GM12873 (cell line): Measurements from ENCODE around the gene S100PBP.

Experiments
- TF ChIP-seq, protein P1 (sequence below): IDR thresholded peaks from 2 replicates; pipeline ENCODE4 v1.5.1; 2012; ENCODE audit warnings: low read depth, mild to moderate bottlenecking, moderate library complexity, low read length, control low read depth; ENCODE audit not compliant: insufficient read depth; ENCODE audit errors: missing control alignments

The S100PBP gene

DNA sequence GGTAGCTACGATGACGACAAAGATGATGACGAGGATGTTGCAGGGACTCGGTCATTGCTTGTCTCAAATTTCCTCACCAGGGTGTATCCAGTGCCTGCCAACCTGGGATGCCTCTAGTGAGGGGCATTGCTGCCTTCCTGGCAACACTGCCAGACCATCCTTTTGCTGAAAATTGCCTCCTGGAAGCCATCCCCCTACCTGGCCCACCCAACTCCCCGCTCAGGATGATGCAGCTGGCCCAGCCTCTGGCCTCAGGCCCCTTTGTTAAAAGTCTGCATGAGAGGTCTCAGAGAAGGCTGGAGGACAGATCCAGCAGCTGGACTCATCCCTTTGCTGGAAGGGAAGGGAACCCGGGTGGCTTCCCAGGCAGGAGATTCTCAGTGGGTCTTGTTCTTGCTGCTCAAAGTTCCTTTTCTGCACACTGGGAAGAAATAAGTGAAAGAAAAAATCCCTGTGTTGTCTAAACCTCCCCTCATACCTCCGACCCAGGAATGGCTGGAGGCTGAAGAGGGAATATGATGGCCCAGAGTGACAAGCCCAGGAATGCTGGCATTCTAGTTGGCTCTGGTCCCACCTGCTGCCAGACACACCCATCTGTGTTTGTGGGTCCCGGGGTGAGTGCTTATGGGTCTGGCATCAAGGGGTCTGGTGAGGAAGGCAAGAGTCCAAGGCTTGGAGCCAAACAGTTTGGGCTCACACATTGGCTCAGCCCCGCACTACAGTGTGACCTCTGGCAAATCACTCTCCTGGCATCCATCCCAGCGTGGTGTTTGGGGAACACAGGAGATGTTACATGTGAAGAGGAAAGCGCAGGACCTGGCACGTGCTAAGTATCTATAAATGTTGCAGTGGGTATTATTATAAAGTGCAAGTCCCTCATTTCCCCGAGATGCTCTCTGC, 60.0 kb downstream of the S100PBP start:
- TF ChIP-seq, protein P1, sequence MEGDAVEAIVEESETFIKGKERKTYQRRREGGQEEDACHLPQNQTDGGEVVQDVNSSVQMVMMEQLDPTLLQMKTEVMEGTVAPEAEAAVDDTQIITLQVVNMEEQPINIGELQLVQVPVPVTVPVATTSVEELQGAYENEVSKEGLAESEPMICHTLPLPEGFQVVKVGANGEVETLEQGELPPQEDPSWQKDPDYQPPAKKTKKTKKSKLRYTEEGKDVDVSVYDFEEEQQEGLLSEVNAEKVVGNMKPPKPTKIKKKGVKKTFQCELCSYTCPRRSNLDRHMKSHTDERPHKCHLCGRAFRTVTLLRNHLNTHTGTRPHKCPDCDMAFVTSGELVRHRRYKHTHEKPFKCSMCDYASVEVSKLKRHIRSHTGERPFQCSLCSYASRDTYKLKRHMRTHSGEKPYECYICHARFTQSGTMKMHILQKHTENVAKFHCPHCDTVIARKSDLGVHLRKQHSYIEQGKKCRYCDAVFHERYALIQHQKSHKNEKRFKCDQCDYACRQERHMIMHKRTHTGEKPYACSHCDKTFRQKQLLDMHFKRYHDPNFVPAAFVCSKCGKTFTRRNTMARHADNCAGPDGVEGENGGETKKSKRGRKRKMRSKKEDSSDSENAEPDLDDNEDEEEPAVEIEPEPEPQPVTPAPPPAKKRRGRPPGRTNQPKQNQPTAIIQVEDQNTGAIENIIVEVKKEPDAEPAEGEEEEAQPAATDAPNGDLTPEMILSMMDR, result no peak

DNA sequence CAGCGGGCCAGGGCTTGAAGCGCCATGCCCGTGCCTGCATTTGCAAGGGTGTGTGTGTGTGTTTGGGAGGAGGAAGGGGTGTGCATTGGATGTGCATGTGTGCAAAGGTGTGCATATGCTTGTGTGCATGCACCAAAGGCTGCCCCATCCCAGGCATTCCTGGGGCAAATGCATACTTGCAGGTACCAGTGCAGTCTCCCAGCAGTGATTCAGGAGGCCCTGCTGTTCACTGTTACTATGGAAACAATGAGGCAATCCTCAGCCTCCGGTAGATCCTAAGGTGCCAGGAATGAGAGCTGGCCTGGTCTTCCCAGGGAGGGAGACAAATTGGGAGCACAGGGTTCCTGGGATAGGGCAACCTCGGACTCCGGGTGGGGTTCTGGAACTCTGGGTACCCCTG, 60.7 kb downstream of the S100PBP start:
- TF ChIP-seq, protein P1, result no peak

DNA sequence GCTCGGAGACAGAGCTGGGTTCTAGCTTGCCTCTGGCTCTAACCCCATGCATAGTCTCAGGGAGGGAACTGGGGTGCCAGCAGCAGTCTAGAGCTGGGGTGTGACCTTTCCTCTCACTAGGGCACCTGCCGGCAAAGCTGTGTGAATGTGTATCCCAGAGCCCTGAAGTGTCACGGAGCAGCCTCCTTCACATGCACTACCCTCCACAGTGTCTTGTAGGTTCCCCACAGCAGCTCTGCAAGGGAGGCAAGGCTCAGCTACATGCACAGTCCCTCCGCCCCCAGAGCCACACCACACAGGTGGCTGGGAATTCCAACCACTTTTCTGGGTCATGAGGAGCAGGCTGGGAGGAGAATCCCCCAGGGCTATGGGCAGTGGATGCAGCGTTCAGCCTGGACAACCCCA, 61.2 kb downstream of the S100PBP start:
- TF ChIP-seq, protein P1, result no peak

DNA sequence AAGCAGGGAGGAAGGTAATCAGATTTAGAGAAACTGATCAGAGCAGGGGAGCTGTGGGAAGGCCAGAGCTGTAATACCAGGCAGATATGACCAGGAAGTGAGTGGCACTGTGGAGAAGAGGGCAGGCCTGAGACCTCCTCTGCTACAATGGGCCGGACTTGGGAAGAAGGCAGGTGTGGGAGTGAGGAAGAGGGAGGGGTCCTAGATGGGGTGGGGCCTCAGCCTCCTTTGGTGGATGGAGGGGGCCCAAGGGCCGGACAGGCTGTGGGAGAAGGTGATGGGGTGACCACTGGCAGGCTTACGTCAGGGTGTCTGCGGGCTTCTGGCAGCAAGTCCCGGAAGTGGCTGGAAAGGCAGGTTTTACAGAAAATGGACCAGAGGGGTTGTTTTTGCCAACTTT, 63.8 kb downstream of the S100PBP start:
- TF ChIP-seq, protein P1, result no peak

DNA sequence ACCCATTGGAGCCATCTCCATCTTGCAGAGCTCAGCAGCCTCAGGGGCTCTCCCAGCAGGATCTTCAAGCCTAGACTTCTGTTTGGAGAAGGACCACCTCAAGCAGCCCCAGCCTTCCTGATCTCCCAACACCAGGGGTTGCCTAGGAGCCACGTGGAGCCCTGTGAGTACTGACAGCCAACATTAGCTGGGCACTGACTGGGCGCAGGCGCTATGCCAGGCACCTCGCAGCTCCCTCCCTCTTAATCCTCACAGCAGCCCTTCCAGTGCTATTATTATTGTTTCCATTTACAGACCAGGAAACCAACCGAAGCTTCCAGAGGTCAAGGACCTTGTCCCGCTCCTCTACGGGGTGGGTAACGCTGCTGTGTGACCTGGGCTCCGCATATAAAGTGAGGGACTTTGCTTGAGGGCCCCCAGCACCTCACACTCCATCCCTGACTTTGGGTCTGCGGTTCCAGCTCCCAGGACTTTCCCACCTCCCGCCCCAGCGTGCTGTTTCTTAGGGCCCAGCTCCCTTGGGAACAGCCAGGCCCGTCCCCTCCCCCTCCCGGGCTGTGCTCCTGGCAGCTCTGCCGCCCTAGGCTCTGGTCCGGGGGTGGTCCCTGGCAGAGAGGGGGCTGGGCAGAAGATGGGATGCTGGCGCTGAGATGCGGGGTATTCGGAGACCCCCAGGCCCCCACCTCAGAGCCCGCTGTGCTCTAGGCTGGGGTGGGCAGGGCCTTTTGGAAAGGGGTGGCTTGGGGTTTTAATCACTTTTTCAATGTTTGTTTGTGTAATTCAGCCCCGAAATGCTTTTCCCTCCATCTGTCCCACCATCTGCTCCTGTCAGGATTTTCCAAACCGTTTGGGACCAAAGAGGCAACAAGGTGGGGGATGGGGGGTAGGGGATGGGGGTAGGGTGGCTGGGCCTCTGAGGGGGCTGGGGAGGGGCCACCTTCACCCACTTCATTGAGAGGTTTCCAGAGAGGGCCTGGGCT, 64.7 kb downstream of the S100PBP start:
- TF ChIP-seq, protein P1, result no peak

DNA sequence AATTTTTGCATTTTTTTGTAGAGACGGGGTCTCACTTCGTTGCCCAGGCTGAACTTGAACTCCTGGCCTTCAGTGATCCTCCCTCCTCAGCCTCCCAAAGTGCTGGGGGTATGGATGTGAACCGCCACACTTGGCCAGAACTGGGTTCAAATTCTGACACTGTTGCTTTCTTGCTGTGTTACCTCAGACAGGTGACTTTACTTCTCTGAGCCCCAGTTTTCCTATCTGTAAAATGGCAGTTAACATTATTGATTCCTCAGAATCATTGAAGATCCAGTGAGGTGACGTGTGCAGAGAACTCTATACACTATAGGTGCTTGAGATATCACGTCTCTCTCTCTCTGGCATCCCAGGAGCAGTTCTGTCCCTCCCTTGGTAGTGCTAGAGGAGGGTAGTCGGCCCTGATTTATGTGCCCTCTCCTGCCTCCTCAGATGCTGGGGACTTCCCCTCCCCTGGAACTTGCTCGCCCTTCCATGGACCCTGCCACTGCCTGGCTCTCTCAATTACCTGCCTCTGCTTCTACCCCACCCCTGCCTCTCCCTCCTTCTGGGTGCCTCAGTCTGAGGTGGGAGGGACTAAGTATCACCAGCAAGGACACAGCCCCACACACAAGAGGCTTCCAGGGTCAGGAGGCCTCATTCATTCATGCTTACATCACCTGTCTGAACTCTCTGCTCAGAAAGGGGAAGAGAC, 66.0 kb downstream of the S100PBP start:
- TF ChIP-seq, protein P1, result no peak

DNA sequence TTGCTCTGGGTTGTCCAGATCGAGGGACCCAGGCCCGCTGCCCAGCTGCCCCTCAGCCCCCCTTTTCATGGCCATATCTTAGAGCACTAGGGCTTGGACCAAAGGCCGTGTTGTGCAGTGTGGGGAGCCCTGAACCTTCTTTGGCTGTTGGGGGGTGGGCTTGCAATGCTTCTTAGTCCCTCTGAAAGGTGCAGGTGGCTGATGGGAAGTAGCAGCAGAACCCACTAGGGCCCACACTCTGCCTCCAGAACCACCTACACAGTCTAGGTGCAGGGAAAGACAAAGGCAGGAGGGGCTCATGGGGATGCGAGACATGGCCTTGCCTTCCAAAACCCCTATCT, 66.5 kb downstream of the S100PBP start:
- TF ChIP-seq, protein P1, result no peak
